Liver (tissue), 9 donors: ENCODE measurements around the gene ZNF655. TPM values are rescaled to one million over a fixed set of nuclear protein-coding genes. Genes with fewer than 3 reads are reported as not detected.

ENCODE experiments used
- DNase-seq: peaks from one replicate; pipeline ENCODE4 v3.0.0-alpha.2; 2017; ENCODE audit warnings: low spot score
- H3K27ac ChIP-seq, 2 donors: one replicate each; pipeline ENCODE4 v1.7.0; 2013; ENCODE audit warnings: inconsistent platforms in 2 of 2, low read length in 2 of 2, control low read depth in 1 of 2, low read depth in 1 of 2, mild to moderate bottlenecking in 1 of 2
- H3K27me3 ChIP-seq, 4 donors: one replicate each; pipeline versions ENCODE4 v1.6.1 to v1.7.0; 2013; ENCODE audit warnings: low read length in 3 of 4, inconsistent platforms in 1 of 4, mild to moderate bottlenecking in 1 of 4, moderate library complexity in 1 of 4; ENCODE audit not compliant: control insufficient read depth in 4 of 4, insufficient read depth in 4 of 4
- H3K36me3 ChIP-seq, 4 donors: one replicate each; pipeline versions ENCODE4 v1.6.1 to v1.7.0; 2013; ENCODE audit warnings: low read length in 3 of 4, mild to moderate bottlenecking in 3 of 4, low read depth in 1 of 4, moderate library complexity in 1 of 4; ENCODE audit not compliant: control insufficient read depth in 4 of 4, insufficient read depth in 3 of 4
- H3K4me1 ChIP-seq, 4 donors: one replicate each; pipeline versions ENCODE4 v1.6.1 to v1.7.0; 2013; ENCODE audit warnings: low read length in 3 of 4, mild to moderate bottlenecking in 3 of 4, moderate library complexity in 1 of 4; ENCODE audit not compliant: control insufficient read depth in 4 of 4, insufficient read depth in 4 of 4
- H3K4me3 ChIP-seq, 3 donors: one replicate each; pipeline versions ENCODE4 v1.6.1 to v1.7.0; 2013; ENCODE audit warnings: low read length in 3 of 3, control low read depth in 1 of 3, low read depth in 1 of 3, mild to moderate bottlenecking in 1 of 3
- H3K9ac ChIP-seq, 2 donors: one replicate each; pipeline ENCODE4 v1.7.0; 2013; ENCODE audit warnings: low read length in 2 of 2, mild to moderate bottlenecking in 2 of 2, moderate library complexity in 2 of 2, control low read depth in 1 of 2, low read depth in 1 of 2
- H3K9me3 ChIP-seq, 4 donors: one replicate each; pipeline versions ENCODE4 v1.6.1 to v1.7.0; 2013; ENCODE audit warnings: low read length in 3 of 4; ENCODE audit not compliant: control insufficient read depth in 4 of 4
- EGR1 ChIP-seq, 2 donors: IDR thresholded peaks; 2 replicates each; pipeline ENCODE4 v1.6.1; 2016 to 2018; ENCODE audit warnings: antibody characterized with exemption in 2 of 2, low read depth in 2 of 2
- FOXA1 ChIP-seq: IDR thresholded peaks from 2 replicates; pipeline ENCODE4 v1.6.1; 2016; ENCODE audit warnings: antibody characterized with exemption
- FOXA2 ChIP-seq: IDR thresholded peaks from 2 replicates; pipeline ENCODE4 v1.6.1; 2016; ENCODE audit warnings: antibody characterized with exemption
- GABPA ChIP-seq, 2 donors: IDR thresholded peaks in 1 of 2; conservative IDR thresholded peaks in 1 of 2; 2 replicates each; pipeline ENCODE4 v1.6.1; 2016; ENCODE audit warnings: antibody characterized with exemption in 2 of 2, mild to moderate bottlenecking in 1 of 2, moderate library complexity in 1 of 2
- HNF4A ChIP-seq, 2 donors: conservative IDR thresholded peaks; 2 replicates each; pipeline ENCODE4 v1.6.1; 2016; ENCODE audit warnings: antibody characterized with exemption in 2 of 2, mild to moderate bottlenecking in 2 of 2
- HNF4G ChIP-seq: IDR thresholded peaks from 2 replicates; pipeline ENCODE4 v1.6.1; 2016; ENCODE audit warnings: antibody characterized with exemption
- JUND ChIP-seq, 2 donors: IDR thresholded peaks; 2 replicates each; pipeline ENCODE4 v1.6.1; 2016; ENCODE audit warnings: antibody characterized with exemption in 2 of 2
- MAX ChIP-seq: IDR thresholded peaks from 2 replicates; pipeline ENCODE4 v1.6.1; 2016; ENCODE audit warnings: antibody characterized with exemption
- NR2F2 ChIP-seq: IDR thresholded peaks from 2 replicates; pipeline ENCODE4 v1.6.1; 2016; ENCODE audit warnings: antibody characterized with exemption
- RAD21 ChIP-seq, 2 donors: IDR thresholded peaks; 2 replicates each; pipeline ENCODE4 v1.6.1; 2016; ENCODE audit warnings: antibody characterized with exemption in 2 of 2, mild to moderate bottlenecking in 2 of 2
- RXRA ChIP-seq, 2 donors: IDR thresholded peaks; 2 replicates each; pipeline ENCODE4 v1.6.1; 2017 to 2018; ENCODE audit warnings: antibody characterized with exemption in 2 of 2, mild to moderate bottlenecking in 1 of 2
- SP1 ChIP-seq: IDR thresholded peaks from 2 replicates; pipeline ENCODE4 v1.6.1; 2018; ENCODE audit warnings: antibody characterized with exemption, mild to moderate bottlenecking
- TAF1 ChIP-seq: conservative IDR thresholded peaks from 2 replicates; pipeline ENCODE4 v1.6.1; 2016; ENCODE audit warnings: antibody characterized with exemption, mild to moderate bottlenecking
- YY1 ChIP-seq: IDR thresholded peaks from 2 replicates; pipeline ENCODE4 v1.6.1; 2016; ENCODE audit warnings: antibody characterized with exemption, mild to moderate bottlenecking
- ZBTB33 ChIP-seq: IDR thresholded peaks from 2 replicates; pipeline ENCODE4 v1.6.1; 2016; ENCODE audit warnings: antibody characterized with exemption
- WGBS: extraction: QIAGEN DNeasy Blood & Tissue Kit; methylation state at CpG from one replicate; pipeline ENCODE4 v1.1.7; 2013; 5-methylcytosine and 5-hydroxymethylcytosine counted together
- polyA plus RNA-seq, 2 donors: library from polyadenylated mRNA; stranded (reverse) in 1 of 2; unstranded in 1 of 2; fragments of 200-250 nt in 1 of 2; fragments of >200 nt in 1 of 2; fragmentation: Nextera tagmentation in 1 of 2; extraction: Ambion mirVana in 1 of 2; gene quantifications; one replicate each; pipeline versions ENCODE4 v1.2.1 to v1.2.3, GENCODE V29; 2013 to 2015
- total RNA-seq, 2 donors: library from RNA; depleted of rRNA; stranded (reverse); fragments of >200 nt; gene quantifications; one replicate each; pipeline ENCODE4 v1.2.3, GENCODE V29; 2014
- TF ChIP-seq, protein P1 (sequence below): IDR thresholded peaks from 2 replicates; pipeline ENCODE4 v1.6.1; 2016; ENCODE audit warnings: antibody characterized with exemption, mild to moderate bottlenecking
- TF ChIP-seq, protein P2 (sequence below): fragments of 150-350 bp; IDR thresholded peaks from 2 replicates; pipeline ENCODE4 v1.5.1; 2017; ENCODE audit warnings: improper control_type of control experiment, low read depth, low read length; ENCODE audit not compliant: missing input control
- TF ChIP-seq, protein P3 (sequence below): IDR thresholded peaks from 2 replicates; pipeline ENCODE4 v1.6.1; 2016; ENCODE audit warnings: antibody characterized with exemption
- donor health status: healthy.
- donor health status: healthy.
- donor health status: healthy.
- donor health status: healthy.
- donor health status: healthy.

ZNF655 gene
- total and polyA plus RNA-seq, 4 donors, result 15.9 to 59.7 (median 32.4) TPM

- Histone ChIP-seq H3K9me3 (no peaks in the 10 kb centered on the region), H3K36me3 (peaks cover 0 to 22% (median 15%) of the 10 kb centered on the region in 4 donors), H3K27ac (no peak overlapping the region), H3K27me3 (no peaks in the 10 kb centered on the region), H3K4me1 (peaks cover 2 to 17% (median 8%) of the 10 kb centered on the region in 4 donors), H3K9ac (peak overlapping the region in 1 of 2 donors; percentile 23), H3K4me3 (peak overlapping the region in 2 of 3 donors; percentile 77 to 93)
- TF ChIP-seq FOXA2 (no peak), SP1 (no peak), HNF4A (conservative IDR thresholded peaks at IDR 0.05) (no peak), TAF1 (no peak), RXRA (IDR thresholded peaks at IDR 0.05) (no peak), ZBTB33 (no peak), HNF4G (no peak), FOXA1 (no peak), NR2F2 (no peak), RAD21 (IDR thresholded peaks at IDR 0.05) (no peak), MAX (no peak), EGR1 (IDR thresholded peaks at IDR 0.05; ENCODE audit: low read depth in 2 of 2) (no peak), JUND (IDR thresholded peaks at IDR 0.05) (no peak), YY1 (no peak), GABPA (IDR thresholded peaks at IDR 0.05 in 1 of 2, conservative IDR thresholded peaks at IDR 0.05 in 1 of 2) (no peak)
- TF ChIP-seq, protein P1, sequence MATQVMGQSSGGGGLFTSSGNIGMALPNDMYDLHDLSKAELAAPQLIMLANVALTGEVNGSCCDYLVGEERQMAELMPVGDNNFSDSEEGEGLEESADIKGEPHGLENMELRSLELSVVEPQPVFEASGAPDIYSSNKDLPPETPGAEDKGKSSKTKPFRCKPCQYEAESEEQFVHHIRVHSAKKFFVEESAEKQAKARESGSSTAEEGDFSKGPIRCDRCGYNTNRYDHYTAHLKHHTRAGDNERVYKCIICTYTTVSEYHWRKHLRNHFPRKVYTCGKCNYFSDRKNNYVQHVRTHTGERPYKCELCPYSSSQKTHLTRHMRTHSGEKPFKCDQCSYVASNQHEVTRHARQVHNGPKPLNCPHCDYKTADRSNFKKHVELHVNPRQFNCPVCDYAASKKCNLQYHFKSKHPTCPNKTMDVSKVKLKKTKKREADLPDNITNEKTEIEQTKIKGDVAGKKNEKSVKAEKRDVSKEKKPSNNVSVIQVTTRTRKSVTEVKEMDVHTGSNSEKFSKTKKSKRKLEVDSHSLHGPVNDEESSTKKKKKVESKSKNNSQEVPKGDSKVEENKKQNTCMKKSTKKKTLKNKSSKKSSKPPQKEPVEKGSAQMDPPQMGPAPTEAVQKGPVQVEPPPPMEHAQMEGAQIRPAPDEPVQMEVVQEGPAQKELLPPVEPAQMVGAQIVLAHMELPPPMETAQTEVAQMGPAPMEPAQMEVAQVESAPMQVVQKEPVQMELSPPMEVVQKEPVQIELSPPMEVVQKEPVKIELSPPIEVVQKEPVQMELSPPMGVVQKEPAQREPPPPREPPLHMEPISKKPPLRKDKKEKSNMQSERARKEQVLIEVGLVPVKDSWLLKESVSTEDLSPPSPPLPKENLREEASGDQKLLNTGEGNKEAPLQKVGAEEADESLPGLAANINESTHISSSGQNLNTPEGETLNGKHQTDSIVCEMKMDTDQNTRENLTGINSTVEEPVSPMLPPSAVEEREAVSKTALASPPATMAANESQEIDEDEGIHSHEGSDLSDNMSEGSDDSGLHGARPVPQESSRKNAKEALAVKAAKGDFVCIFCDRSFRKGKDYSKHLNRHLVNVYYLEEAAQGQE, result no peak
- TF ChIP-seq, protein P2, sequence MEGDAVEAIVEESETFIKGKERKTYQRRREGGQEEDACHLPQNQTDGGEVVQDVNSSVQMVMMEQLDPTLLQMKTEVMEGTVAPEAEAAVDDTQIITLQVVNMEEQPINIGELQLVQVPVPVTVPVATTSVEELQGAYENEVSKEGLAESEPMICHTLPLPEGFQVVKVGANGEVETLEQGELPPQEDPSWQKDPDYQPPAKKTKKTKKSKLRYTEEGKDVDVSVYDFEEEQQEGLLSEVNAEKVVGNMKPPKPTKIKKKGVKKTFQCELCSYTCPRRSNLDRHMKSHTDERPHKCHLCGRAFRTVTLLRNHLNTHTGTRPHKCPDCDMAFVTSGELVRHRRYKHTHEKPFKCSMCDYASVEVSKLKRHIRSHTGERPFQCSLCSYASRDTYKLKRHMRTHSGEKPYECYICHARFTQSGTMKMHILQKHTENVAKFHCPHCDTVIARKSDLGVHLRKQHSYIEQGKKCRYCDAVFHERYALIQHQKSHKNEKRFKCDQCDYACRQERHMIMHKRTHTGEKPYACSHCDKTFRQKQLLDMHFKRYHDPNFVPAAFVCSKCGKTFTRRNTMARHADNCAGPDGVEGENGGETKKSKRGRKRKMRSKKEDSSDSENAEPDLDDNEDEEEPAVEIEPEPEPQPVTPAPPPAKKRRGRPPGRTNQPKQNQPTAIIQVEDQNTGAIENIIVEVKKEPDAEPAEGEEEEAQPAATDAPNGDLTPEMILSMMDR, result no peak
- TF ChIP-seq, protein P3, sequence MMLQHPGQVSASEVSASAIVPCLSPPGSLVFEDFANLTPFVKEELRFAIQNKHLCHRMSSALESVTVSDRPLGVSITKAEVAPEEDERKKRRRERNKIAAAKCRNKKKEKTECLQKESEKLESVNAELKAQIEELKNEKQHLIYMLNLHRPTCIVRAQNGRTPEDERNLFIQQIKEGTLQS, result no peak
- 90% methylated on average over 5 of the region's 5 CpGs for WGBS
- no peak for DNase-seq
Observed at GRCh38 chr7:99615989-99616358, 57.5 kb downstream of the ZNF655 start.
